Measurements from ENCODE around the gene EN2.

DNA sequence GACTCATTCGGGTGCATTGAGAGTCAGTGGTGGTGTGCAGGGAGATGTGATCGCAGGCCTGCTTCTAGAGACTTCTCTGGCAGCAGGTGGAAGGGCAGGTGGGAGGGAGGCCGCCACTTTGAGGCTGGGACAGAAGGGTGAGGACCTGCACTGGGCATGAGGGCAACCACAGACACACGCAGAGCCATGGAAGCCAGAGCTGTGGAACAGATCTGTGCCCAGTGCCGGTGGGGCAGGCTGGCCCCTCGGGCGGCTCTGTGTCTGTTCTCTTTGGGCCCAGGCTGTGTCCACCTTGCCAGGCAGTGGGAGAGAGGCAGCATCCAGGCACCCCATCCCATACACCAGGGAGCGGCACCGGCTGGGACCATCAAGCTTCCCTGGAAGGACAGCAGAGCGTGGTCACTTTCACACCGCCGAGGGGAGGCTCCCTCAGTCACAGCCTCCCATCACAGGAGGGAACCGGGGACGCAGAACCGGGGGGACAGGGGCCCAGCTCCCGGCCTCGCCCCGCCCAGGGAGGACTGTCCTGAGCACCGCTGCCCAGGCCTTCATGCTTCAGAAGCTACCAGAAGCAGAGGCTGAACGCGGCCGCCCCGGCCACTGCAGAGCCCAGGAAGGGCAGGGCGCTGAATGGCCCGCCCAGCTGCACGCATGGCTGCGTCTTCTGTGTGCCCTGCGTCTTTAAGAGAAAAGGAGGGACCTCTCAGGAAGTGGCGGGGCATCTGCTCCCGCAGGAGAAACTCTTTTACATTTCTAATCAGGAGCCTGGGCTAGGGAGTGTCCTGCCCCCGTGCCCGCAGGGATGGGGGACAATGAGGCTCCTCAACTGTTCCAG lies 32.1 kb downstream of the EN2 start:
- no peak for TF ChIP-seq POLR2A (IDR thresholded peaks at IDR 0.05; ENCODE audit: low read length)
- TF ChIP-seq BHLHE40 (IDR thresholded peaks at IDR 0.05; ENCODE audit: low read depth, low read length): no peak
- TF ChIP-seq NR3C1 (IDR thresholded peaks at IDR 0.05): no peak
- no peak for TF ChIP-seq MAFK (IDR thresholded peaks at IDR 0.05; ENCODE audit: partially characterized antibody)
- TF ChIP-seq, protein P1, sequence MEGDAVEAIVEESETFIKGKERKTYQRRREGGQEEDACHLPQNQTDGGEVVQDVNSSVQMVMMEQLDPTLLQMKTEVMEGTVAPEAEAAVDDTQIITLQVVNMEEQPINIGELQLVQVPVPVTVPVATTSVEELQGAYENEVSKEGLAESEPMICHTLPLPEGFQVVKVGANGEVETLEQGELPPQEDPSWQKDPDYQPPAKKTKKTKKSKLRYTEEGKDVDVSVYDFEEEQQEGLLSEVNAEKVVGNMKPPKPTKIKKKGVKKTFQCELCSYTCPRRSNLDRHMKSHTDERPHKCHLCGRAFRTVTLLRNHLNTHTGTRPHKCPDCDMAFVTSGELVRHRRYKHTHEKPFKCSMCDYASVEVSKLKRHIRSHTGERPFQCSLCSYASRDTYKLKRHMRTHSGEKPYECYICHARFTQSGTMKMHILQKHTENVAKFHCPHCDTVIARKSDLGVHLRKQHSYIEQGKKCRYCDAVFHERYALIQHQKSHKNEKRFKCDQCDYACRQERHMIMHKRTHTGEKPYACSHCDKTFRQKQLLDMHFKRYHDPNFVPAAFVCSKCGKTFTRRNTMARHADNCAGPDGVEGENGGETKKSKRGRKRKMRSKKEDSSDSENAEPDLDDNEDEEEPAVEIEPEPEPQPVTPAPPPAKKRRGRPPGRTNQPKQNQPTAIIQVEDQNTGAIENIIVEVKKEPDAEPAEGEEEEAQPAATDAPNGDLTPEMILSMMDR (IDR thresholded peaks at IDR 0.05): no peak
- no peak for TF ChIP-seq JUNB (IDR thresholded peaks at IDR 0.05)
- no peak for TF ChIP-seq ESRRA (IDR thresholded peaks at IDR 0.05; ENCODE audit: borderline replicate concordance, low read length)
- no peak for TF ChIP-seq SMC3 (IDR thresholded peaks at IDR 0.05)
- TF ChIP-seq RNF2 (IDR thresholded peaks at IDR 0.05; ENCODE audit: borderline replicate concordance, low read depth): no peak
- no peak for TF ChIP-seq PHF8 (IDR thresholded peaks at IDR 0.05; ENCODE audit: borderline replicate concordance, low read depth)
